A549 (cell line): Measurements from ENCODE around the gene LMAN1L. TPM values are rescaled to one million over a fixed set of nuclear protein-coding genes. Genes with fewer than 3 reads are reported as not detected.

Source experiments
- ATAC-seq, 2 experiments: fragments of 200-7000 bp in 1 of 2; fragments of >200 bp in 1 of 2; cut with Nextera tagmentation in 1 of 2; cut with Tn5 transposase in 1 of 2; 3 replicates each; pipeline versions ENCODE4 v1.8.0 to v1.9.1; 2018 to 2020; ENCODE audit warnings: mild to moderate bottlenecking in 1 of 2, moderate library complexity in 1 of 2
- CTCF ChIA-PET: fragments of 300-600 bp; sonication (Branson Sonifier 250); formaldehyde crosslinking; extraction: SDS; loops from one replicate; lab custom pipeline; 2021; ENCODE audit warnings: antibody characterized with exemption, inconsistent platforms; lab: Yijun Ruan, JAX
- POLR2A ChIA-PET: fragments of 350-600 bp; formaldehyde crosslinking; extraction: SDS; loops from one replicate; lab custom pipeline; 2021; ENCODE audit warnings: antibody characterized with exemption, inconsistent platforms; lab: Yijun Ruan, JAX
- DNase-seq, 2 experiments: peaks; one replicate each; pipeline versions ENCODE4 v3.0.0 to v3.0.0-alpha.2; 2011 to 2016; ENCODE audit warnings: low read depth in 1 of 2, low spot score in 1 of 2
- FAIRE-seq: peaks from 2 replicates; lab custom pipeline; 2011; peaks lifted over from hg19 to GRCh38; lab: Jason Lieb, UNC
- H3K27ac ChIP-seq, 2 experiments: fragments of >200 bp; sonication (Bioruptor Twin); formaldehyde crosslinking; 3 replicates each; pipeline ENCODE4 v1.5.1; 2016 to 2017
- H3K4me1 ChIP-seq: fragments of >200 bp; sonication (Bioruptor Twin); formaldehyde crosslinking; 3 replicates; pipeline ENCODE4 v1.6.1; 2016
- H3K4me2 ChIP-seq: fragments of >200 bp; sonication (Bioruptor Twin); formaldehyde crosslinking; 3 replicates; pipeline ENCODE4 v1.6.1; 2016
- H3K4me3 ChIP-seq: fragments of >200 bp; sonication (Bioruptor Twin); formaldehyde crosslinking; 3 replicates; pipeline ENCODE4 v1.5.1; 2016
- H3K9me3 ChIP-seq: fragments of >200 bp; sonication (Bioruptor Twin); formaldehyde crosslinking; 3 replicates; pipeline ENCODE4 v1.6.1; 2016
- BHLHE40 ChIP-seq: IDR thresholded peaks from 2 replicates; pipeline ENCODE4 v1.6.1; 2012; ENCODE audit warnings: low read depth, low read length, inconsistent platforms
- CBX2 ChIP-seq: fragments of 200-600 bp; sonication (generic); IDR thresholded peaks from 2 replicates; pipeline ENCODE4 v1.6.1; 2016; ENCODE audit warnings: low read depth, mild to moderate bottlenecking, borderline replicate concordance
- CBX8 ChIP-seq: fragments of 200-600 bp; sonication (generic); IDR thresholded peaks from 2 replicates; pipeline ENCODE4 v1.6.1; 2016
- CEBPB ChIP-seq, 2 experiments: fragments of >200 bp in 1 of 2; sonication (Bioruptor Twin) in 1 of 2; formaldehyde crosslinking in 1 of 2; IDR thresholded peaks; 2 replicates each; pipeline ENCODE4 v1.6.1; 2012 to 2016
- EP300 ChIP-seq, 2 experiments: fragments of >200 bp; sonication (Bioruptor Twin); formaldehyde crosslinking; IDR thresholded peaks; 2 replicates in 1 of 2; 3 replicates in 1 of 2; pipeline ENCODE4 v1.6.1; 2016 to 2017
- FOSB ChIP-seq: fragments of 250-450 bp; sonication (Bioruptor Pico); IDR thresholded peaks from 2 replicates; pipeline ENCODE4 v1.5.0; 2020; ENCODE audit warnings: mild to moderate bottlenecking, moderate library complexity
- FOSL2 ChIP-seq, 2 experiments: fragments of 450-650 bp in 1 of 2; fragments of >200 bp in 1 of 2; sonication (Bioruptor Twin) in 1 of 2; formaldehyde crosslinking; IDR thresholded peaks; 2 replicates each; pipeline versions ENCODE4 v1.5.0 to v1.6.1; 2016 to 2020; ENCODE audit warnings: mild to moderate bottlenecking in 1 of 2, moderate library complexity in 1 of 2
- GATA3 ChIP-seq: IDR thresholded peaks from 2 replicates; pipeline ENCODE4 v1.6.1; 2012; ENCODE audit warnings: borderline replicate concordance
- HDAC2 ChIP-seq: fragments of 200-600 bp; sonication (generic); IDR thresholded peaks from 2 replicates; pipeline ENCODE4 v1.6.1; 2016
- HOXA7 ChIP-seq: fragments of 250-450 bp; sonication (Bioruptor Pico); IDR thresholded peaks from 2 replicates; pipeline ENCODE4 v1.5.0; 2020; ENCODE audit warnings: mild to moderate bottlenecking, moderate library complexity
- JUN ChIP-seq, 2 experiments: fragments of >200 bp; sonication (Bioruptor Twin); formaldehyde crosslinking; IDR thresholded peaks; 2 replicates in 1 of 2; 3 replicates in 1 of 2; pipeline ENCODE4 v1.6.1; 2016 to 2017
- NPAS2 ChIP-seq: fragments of 250-450 bp; sonication (Bioruptor Pico); IDR thresholded peaks from 2 replicates; pipeline ENCODE4 v1.8.0; 2022; ENCODE audit warnings: mild to moderate bottlenecking, moderate library complexity, borderline replicate concordance
- RAD21 ChIP-seq, 2 experiments: fragments of >200 bp in 1 of 2; sonication (Bioruptor Twin) in 1 of 2; formaldehyde crosslinking in 1 of 2; IDR thresholded peaks in 1 of 2; conservative IDR thresholded peaks in 1 of 2; 2 replicates in 1 of 2; 3 replicates in 1 of 2; pipeline ENCODE4 v1.6.1; 2012 to 2018; ENCODE audit warnings: inconsistent platforms in 1 of 2
- RFX5 ChIP-seq: fragments of 450-650 bp; IDR thresholded peaks from 2 replicates; pipeline ENCODE4 v1.7.1; 2014; ENCODE audit warnings: antibody characterized with exemption, mild to moderate bottlenecking, moderate library complexity
- RNF2 ChIP-seq: fragments of 200-600 bp; sonication (generic); IDR thresholded peaks from 2 replicates; pipeline ENCODE4 v1.6.1; 2016; ENCODE audit warnings: low read depth, mild to moderate bottlenecking, antibody characterized with exemption, moderate library complexity, borderline replicate concordance
- TP53 ChIP-seq: fragments of 250-450 bp; sonication (Bioruptor Pico); IDR thresholded peaks from 2 replicates; pipeline ENCODE4 v1.5.0; 2021; ENCODE audit warnings: mild to moderate bottlenecking, moderate library complexity
- ZC3H11A ChIP-seq: fragments of 450-650 bp; IDR thresholded peaks from 2 replicates; pipeline ENCODE4 v1.6.1; 2014; ENCODE audit warnings: antibody characterized with exemption, mild to moderate bottlenecking
- ZFP36 ChIP-seq: fragments of 450-650 bp; IDR thresholded peaks from 2 replicates; pipeline ENCODE4 v1.6.1; 2014; ENCODE audit warnings: borderline replicate concordance; ENCODE audit not compliant: partially characterized antibody
- ZSCAN20 ChIP-seq: fragments of 250-450 bp; sonication (Bioruptor Pico); IDR thresholded peaks from 2 replicates; pipeline ENCODE4 v1.8.0; 2022; ENCODE audit warnings: mild to moderate bottlenecking, moderate library complexity
- WGBS: methylation state at CpG from one replicate; pipeline ENCODE4 v1.1.6; 2017; ENCODE audit errors: missing lambda C conversion rate; 5-methylcytosine and 5-hydroxymethylcytosine counted together
- polyA plus RNA-seq, 4 experiments: library from polyadenylated mRNA; depleted of rRNA in 3 of 4; stranded (reverse); fragments of >200 nt; fragmentation: RNase III in 1 of 4; extraction: RNeasy Plus Mini Kit Qiagen cat#74134 plus additional on column Dnase treatment in 1 of 4; gene quantifications; 2 replicates in 3 of 4; 3 replicates in 1 of 4; pipeline ENCODE4 v1.2.3, GENCODE V29; 2011 to 2017
- TF ChIP-seq, protein P1 (sequence below): fragments of >200 bp; sonication (Bioruptor Twin); formaldehyde crosslinking; IDR thresholded peaks from 3 replicates; pipeline ENCODE4 v1.6.1; 2016
- TF ChIP-seq, protein P2 (sequence below): IDR thresholded peaks from 2 replicates; pipeline ENCODE4 v1.6.1; 2012
- TF ChIP-seq, protein P3 (sequence below): fragments of >200 bp; sonication (Bioruptor Twin); formaldehyde crosslinking; IDR thresholded peaks from 3 replicates; pipeline ENCODE4 v1.5.1; 2016
- TF ChIP-seq, protein P4 (sequence below): fragments of 250-450 bp; sonication (Bioruptor Pico); IDR thresholded peaks from 2 replicates; pipeline ENCODE4 v1.5.0; 2021; ENCODE audit warnings: mild to moderate bottlenecking, moderate library complexity, borderline replicate concordance
- TF ChIP-seq, protein P5 (sequence below): fragments of 450-650 bp; IDR thresholded peaks from 2 replicates; pipeline ENCODE4 v1.6.1; 2014; ENCODE audit warnings: antibody characterized with exemption
- TF ChIP-seq, protein P6 (sequence below): fragments of >200 bp; sonication (Bioruptor Twin); formaldehyde crosslinking; IDR thresholded peaks from 2 replicates; pipeline ENCODE4 v1.6.1; 2016

Gene LMAN1L
- polyA plus RNA-seq, 2 of the 4 experiments (the other 2 are of a cell fraction): not detected

DNA sequence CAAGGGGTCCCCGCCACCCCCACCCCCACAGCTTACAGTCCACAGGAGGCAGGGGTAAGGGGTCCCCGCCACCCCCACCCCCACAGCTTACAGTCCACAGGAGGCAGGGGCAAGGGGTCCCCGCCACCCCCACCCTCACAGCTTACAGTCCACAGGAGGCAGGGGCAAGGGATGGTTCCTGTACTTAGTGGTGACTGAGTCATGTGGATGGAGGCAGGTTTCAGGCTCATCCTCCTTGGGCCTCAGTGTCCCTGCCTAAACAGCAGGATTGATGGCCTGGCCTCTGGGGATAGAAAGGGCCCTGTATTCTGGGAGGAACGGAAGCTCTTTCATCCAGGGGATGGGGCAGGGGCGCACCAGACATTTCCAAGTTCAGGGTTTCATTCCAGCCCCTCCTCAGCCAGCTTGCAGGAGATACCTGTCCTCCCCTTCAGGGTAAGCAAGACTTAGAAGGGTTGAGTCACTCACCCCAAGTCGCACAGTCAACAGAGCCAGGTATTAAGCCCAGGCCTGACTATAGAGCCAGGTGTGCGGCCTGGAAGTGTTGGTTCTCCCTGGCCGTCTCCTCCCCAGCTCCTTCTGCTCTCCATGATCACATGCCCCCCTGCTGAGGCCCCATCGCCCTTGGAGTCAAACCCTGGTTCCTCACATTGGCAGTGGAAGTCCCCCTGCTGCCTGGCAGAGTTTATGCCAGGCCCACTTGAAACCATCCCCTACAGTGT, 18.2 kb upstream of the LMAN1L start:
- TF ChIP-seq ZC3H11A: no peak
- TF ChIP-seq GATA3: no peak
- TF ChIP-seq, protein P1, sequence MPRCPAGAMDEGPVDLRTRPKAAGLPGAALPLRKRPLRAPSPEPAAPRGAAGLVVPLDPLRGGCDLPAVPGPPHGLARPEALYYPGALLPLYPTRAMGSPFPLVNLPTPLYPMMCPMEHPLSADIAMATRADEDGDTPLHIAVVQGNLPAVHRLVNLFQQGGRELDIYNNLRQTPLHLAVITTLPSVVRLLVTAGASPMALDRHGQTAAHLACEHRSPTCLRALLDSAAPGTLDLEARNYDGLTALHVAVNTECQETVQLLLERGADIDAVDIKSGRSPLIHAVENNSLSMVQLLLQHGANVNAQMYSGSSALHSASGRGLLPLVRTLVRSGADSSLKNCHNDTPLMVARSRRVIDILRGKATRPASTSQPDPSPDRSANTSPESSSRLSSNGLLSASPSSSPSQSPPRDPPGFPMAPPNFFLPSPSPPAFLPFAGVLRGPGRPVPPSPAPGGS: no peak
- no peak for TF ChIP-seq HDAC2
- TF ChIP-seq FOSL2 (IDR thresholded peaks at IDR 0.05): no peak
- no peak for TF ChIP-seq FOSL2 (CRISPR knock-in tag; IDR thresholded peaks at IDR 0.05)
- TF ChIP-seq CBX2: no peak
- TF ChIP-seq, protein P2, sequence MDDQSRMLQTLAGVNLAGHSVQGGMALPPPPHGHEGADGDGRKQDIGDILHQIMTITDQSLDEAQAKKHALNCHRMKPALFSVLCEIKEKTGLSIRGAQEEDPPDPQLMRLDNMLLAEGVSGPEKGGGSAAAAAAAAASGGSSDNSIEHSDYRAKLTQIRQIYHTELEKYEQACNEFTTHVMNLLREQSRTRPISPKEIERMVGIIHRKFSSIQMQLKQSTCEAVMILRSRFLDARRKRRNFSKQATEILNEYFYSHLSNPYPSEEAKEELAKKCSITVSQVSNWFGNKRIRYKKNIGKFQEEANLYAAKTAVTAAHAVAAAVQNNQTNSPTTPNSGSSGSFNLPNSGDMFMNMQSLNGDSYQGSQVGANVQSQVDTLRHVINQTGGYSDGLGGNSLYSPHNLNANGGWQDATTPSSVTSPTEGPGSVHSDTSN: no peak
- TF ChIP-seq, protein P3, sequence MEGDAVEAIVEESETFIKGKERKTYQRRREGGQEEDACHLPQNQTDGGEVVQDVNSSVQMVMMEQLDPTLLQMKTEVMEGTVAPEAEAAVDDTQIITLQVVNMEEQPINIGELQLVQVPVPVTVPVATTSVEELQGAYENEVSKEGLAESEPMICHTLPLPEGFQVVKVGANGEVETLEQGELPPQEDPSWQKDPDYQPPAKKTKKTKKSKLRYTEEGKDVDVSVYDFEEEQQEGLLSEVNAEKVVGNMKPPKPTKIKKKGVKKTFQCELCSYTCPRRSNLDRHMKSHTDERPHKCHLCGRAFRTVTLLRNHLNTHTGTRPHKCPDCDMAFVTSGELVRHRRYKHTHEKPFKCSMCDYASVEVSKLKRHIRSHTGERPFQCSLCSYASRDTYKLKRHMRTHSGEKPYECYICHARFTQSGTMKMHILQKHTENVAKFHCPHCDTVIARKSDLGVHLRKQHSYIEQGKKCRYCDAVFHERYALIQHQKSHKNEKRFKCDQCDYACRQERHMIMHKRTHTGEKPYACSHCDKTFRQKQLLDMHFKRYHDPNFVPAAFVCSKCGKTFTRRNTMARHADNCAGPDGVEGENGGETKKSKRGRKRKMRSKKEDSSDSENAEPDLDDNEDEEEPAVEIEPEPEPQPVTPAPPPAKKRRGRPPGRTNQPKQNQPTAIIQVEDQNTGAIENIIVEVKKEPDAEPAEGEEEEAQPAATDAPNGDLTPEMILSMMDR: no peak
- TF ChIP-seq NPAS2 (CRISPR knock-in tag): no peak
- TF ChIP-seq ZFP36: no peak
- TF ChIP-seq CBX8: no peak
- TF ChIP-seq, all 56 proteins: peak for 0
- WGBS: 91% methylated on average over 6 of the region's 9 CpGs
- H3K27ac ChIP-seq: no peak overlapping the region
- DNase-seq (no peak), FAIRE-seq (no peak), ATAC-seq (no peak)
- ChIA-PET CTCF (interaction anchor here (1.3 to 66.7 kb wide), 5 partner anchors 4 to 163 kb away, joined by 4 to 1908 read pairs (median 14); partner anchors contain the start of genes CPLX3, CSK, LMAN1L and ULK3), POLR2A (no interaction called here)
- H3K4me3 ChIP-seq: no peak overlapping the region
- H3K9me3 ChIP-seq: no peaks in the 10 kb centered on the region
- no peak overlapping the region for H3K4me2 ChIP-seq
- peaks cover 11% of the 10 kb centered on the region; the same call in 1 of the 3 replicates for H3K4me1 ChIP-seq

DNA sequence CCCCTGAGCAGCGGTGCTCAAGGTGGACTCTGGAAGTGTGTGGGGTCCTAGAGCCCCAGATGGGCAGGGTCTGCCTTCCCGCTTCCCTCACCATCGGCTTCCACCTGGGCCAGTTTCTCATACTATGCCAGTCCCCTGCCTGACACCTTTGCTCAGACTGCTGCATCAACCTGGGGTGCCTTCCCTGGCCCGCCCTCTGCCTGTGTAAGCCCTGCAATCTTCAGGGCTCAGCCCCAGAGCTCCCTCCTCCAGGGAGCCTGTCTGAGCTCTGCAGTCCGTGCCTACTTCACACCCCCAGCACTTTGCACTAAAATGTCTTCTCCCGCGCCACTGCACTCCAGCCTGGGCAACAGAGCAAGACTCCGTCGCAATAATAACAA, 17.7 kb upstream of the LMAN1L start:
- H3K27ac ChIP-seq: no peak overlapping the region
- CTCF ChIA-PET: interaction anchor here (1.3 to 66.7 kb wide), 3 partner anchors 4 to 163 kb away, joined by 4 to 1908 read pairs (median 1908); partner anchors contain the start of genes CPLX3, CSK, LMAN1L and ULK3
- no peak for ATAC-seq

More for the DNA sequence above, 17.7 kb upstream of the LMAN1L start:
- no peaks in the 10 kb centered on the region for H3K9me3 ChIP-seq
- FAIRE-seq (no peak), DNase-seq (no peak)
- H3K4me2 ChIP-seq: no peak overlapping the region
- peaks cover 7% of the 10 kb centered on the region; the same call in 1 of the 3 replicates for H3K4me1 ChIP-seq
- H3K4me3 ChIP-seq: no peak overlapping the region
- WGBS: 96% methylated on average over 9 of the region's 9 CpGs
- no peak for TF ChIP-seq FOSB (CRISPR knock-in tag)
- TF ChIP-seq CBX2: no peak
- TF ChIP-seq RFX5: no peak
- TF ChIP-seq TP53 (CRISPR knock-in tag): no peak
- TF ChIP-seq, protein P4, sequence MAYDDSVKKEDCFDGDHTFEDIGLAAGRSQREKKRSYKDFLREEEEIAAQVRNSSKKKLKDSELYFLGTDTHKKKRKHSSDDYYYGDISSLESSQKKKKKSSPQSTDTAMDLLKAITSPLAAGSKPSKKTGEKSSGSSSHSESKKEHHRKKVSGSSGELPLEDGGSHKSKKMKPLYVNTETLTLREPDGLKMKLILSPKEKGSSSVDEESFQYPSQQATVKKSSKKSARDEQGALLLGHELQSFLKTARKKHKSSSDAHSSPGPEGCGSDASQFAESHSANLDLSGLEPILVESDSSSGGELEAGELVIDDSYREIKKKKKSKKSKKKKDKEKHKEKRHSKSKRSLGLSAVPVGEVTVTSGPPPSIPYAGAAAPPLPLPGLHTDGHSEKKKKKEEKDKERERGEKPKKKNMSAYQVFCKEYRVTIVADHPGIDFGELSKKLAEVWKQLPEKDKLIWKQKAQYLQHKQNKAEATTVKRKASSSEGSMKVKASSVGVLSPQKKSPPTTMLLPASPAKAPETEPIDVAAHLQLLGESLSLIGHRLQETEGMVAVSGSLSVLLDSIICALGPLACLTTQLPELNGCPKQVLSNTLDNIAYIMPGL (CRISPR knock-in tag): no peak
- TF ChIP-seq RAD21 (conservative IDR thresholded peaks at IDR 0.05 in 1 of 2, IDR thresholded peaks at IDR 0.05 in 1 of 2): no peak
- TF ChIP-seq JUN (IDR thresholded peaks at IDR 0.05): no peak
- no peak for TF ChIP-seq EP300 (IDR thresholded peaks at IDR 0.05)
- TF ChIP-seq CEBPB (IDR thresholded peaks at IDR 0.05): no peak
- TF ChIP-seq, protein P5, sequence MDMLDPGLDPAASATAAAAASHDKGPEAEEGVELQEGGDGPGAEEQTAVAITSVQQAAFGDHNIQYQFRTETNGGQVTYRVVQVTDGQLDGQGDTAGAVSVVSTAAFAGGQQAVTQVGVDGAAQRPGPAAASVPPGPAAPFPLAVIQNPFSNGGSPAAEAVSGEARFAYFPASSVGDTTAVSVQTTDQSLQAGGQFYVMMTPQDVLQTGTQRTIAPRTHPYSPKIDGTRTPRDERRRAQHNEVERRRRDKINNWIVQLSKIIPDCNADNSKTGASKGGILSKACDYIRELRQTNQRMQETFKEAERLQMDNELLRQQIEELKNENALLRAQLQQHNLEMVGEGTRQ: no peak
- no peak for TF ChIP-seq HOXA7 (CRISPR knock-in tag)
- TF ChIP-seq, protein P6, sequence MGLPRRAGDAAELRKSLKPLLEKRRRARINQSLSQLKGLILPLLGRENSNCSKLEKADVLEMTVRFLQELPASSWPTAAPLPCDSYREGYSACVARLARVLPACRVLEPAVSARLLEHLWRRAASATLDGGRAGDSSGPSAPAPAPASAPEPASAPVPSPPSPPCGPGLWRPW: no peak
- no peak for TF ChIP-seq FOSL2 (IDR thresholded peaks at IDR 0.05)
- no peak for TF ChIP-seq FOSL2 (CRISPR knock-in tag; IDR thresholded peaks at IDR 0.05)
- no peak for TF ChIP-seq RNF2
- no peak for TF ChIP-seq ZFP36
- TF ChIP-seq BHLHE40: no peak
- TF ChIP-seq ZSCAN20 (CRISPR knock-in tag): no peak
- TF ChIP-seq, all 56 proteins: peak for 0
- POLR2A ChIA-PET: no interaction called here
